SW 1271 (cell line): ENCODE results near the gene DMRTC1B.
"Not testable (repeated sequence)": the region's sequence is repeated elsewhere in the genome, so short reads cannot be mapped to it uniquely, and the experiment has no call there.

Source experiments
- DNase-seq, 2 experiments: peaks; one replicate each; lab custom pipeline; 2025; lab: John Stamatoyannopoulos, UW

DMRTC1B gene, protein sequence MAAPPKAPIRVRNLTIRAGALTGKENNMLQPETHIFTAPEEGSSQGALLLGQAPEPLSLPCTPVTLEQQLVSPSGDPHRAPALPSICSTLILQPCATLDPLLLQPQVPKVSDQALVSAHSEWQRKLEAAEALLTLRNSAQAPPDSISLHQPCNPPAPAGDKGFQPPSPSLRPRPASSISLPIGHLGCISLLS

DNA sequence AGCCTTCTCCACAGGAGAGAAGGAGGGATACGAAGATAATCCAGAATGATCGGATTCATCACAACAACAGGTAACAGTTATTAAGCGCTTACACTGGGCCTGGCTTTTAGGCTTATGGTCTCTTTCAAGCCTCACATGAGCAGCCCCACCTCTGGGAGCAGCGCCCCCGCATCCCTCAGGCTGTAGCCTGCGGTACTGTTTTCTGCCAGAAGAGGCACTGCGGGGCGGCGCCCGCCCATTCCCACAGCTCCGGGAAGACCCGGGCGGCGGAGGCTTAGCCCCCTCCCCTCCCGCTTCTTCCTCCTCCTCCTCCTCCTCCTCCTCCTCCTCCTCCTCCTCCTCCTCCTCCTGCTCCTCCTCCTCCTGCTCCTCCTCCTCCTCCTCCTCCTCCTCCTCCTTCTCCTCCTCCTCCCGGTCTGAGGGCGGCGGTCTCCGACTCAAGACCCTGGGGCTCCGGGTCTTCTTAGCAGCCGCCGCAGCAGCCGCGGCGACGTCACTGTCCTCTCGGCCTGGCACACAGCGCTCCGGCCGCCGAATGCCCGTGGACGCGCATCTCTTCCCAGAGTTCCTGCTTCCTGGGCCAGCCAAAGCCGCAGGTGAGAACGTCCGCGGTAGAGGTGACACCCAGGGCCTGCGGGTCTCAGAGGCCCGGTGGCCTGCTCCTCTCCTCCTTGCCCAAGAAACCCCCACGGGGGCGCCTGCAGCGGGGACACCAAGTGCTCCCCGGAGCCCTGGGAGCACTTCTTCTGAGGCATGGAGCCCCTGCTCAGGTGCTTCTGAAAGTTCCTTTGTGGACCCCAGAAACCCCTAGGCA is at the start of gene DMRTC1B:
Gene DMRTC1B, plus strand, starts transcription at position 238 of the 814 bp plus-strand sequence. CDS start 68,246 bp downstream, outside the sequence.
- DNase-seq: not testable (repeated sequence)

DNA sequence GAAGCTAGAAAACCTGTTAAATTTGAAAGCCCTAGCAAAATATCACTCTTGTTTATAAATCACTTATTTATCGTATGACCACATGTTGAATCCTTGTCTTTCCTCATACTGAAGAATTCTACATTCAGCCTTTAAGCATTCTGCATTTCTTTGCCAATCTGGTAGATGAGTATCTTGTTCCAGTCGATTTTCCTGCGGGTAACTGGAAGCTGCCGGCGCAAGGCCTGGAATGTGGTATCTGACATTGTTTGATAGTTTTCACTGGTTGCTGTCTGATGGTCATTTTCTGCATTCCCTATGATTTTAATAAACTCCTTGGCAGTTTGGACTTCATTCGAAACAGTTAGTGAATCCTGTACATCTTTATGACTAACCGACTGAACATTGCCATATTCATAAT is 48.8 kb upstream of the DMRTC1B start:
- no peak for DNase-seq

DNA sequence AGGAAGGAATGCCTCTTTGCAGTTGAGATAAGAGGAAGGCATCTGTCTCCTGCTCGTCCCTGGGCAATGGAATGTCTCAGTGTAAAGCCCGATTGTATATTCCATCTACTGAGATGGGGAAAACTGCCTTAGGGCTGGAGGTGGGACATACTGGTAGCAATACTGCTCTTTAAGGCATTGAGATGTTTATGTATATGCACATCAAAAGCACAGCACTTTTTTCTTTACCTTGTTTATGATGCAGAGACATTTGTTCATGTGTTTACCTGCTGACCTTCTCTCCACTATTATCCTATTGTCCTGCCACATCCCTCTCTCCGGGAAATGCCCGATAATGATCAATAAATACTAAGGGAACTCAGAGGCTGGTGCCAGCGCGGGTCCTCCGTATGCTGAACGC is 43.1 kb upstream of the DMRTC1B start:
- DNase-seq: not testable (repeated sequence)

DNA sequence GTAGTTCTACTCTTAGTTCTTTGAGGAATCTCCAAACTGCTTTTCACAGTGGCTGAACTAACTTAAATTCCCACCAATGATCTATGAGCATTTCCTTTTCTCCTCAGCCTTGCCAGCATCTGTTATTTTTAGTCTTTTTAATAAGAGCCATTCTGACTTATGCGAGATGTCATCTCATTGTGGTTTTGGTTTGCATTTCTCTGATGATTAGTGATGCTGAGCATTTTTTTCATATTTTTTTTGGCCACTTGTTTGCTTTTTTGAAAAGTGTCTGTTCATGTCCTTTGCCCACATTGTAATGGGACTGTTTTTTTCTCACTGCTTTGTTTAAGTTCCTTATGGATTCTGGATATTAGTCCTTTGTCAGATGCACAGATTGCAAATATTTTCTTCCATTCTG is 41.1 kb upstream of the DMRTC1B start:
- DNase-seq: no peak

- DNase-seq: not testable (repeated sequence)
Measured at GRCh38 chrX:72745546-72745945, 31.1 kb upstream of the DMRTC1B start.

- DNase-seq: not testable (repeated sequence)
Measured at GRCh38 chrX:72748545-72748944, 28.1 kb upstream of the DMRTC1B start.

- not testable (repeated sequence) for DNase-seq
Measured at GRCh38 chrX:72760454-72760853, 16.2 kb upstream of the DMRTC1B start.

DNA sequence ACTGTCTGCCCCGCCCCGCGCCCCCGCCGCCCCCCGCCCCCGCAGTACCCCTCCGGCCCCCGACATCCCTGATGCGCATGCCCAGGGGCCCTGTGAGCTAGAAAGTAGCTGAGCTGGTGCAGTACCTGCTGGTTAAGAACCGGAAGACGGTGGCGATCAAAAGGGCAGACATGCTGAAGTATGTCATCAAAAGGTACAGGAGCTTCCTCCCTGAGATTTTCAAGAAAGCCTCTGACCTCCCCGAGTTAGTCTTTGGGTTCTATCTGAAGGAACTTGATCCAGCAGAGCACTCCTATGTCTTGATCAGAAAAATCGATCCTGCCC is 739 bp downstream of the DMRTC1B start:
- DNase-seq: not testable (repeated sequence)

DNA sequence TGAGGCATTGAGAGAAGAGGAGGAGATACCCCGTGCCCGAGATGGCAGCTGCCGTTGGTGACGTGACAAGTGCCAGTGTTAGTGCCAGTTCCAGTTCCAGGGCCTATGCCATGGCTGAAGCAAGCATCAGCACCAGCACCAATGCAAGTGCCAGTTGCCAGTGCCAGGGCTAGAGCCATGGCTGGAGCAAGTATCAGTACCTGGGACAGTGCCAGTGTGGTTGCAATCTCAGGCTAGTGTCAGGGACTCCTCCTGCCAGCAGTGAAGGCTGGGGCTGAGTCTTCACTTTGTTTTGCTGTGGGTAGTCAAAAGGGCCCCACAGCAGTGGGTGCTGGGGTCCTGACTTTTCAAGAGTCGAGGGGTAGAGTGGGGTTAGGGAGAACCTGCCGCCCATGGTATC is 1.5 kb downstream of the DMRTC1B start:
- not testable (repeated sequence) for DNase-seq

GRCh38 chrX:72782560-72782959 is 5.9 kb downstream of the DMRTC1B start, which contains the start of gene FAM236B:
Gene FAM236B, minus strand, starts transcription at chrX:72782660. Its CDS starts 100 bp downstream, at chrX:72782560.
- DNase-seq: not testable (repeated sequence)

DNA sequence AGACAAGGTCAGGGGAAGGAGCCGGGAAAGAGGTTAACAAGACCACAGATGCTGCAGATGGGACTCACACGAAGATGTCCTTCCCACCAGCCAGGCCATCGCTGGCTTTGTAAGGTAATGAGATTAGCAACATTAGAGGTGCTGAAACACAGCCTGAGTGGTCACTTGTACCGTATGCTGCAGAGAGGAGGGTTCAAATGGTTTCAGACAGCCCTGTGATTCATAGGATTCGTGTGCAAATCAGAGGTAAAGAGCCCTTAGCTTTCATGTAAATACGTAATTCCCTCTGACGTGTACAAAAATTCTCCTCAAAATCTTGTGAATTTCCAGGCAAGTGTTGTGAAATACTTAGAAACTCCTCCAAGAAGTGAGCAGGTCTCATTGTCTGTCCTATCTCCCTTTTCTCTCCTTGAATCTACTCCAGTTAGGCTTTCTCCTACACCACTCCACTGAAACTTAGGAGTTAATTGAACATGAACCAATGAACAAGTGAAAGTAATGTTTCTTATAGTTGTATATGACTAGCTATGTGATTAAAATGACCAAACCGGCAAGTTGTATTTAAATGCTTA is 6.8 kb downstream of the DMRTC1B start:
- not testable (repeated sequence) for DNase-seq

DNA sequence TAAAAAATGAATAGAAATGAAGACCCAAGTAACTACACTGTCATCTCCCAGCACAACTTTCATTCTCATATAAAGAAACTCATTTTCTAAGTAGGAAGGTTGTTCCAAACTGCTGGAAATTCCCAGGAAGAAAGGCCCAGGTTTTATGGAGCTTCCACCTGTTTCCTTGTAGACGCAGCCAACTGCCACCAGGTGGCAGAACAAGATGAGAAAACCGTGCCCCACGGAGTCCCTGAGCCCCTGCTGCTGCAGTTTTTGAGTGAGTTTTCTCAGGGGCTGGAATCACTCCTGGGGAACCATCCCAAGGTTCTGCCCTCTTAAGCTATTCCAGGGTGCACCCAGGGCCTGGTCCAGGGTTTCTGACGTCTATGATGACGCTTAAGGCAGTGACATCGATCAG is 7.3 kb downstream of the DMRTC1B start:
- not testable (repeated sequence) for DNase-seq

- not testable (repeated sequence) for DNase-seq
Measured at GRCh38 chrX:72788142-72788541, 11.5 kb downstream of the DMRTC1B start.

DNA sequence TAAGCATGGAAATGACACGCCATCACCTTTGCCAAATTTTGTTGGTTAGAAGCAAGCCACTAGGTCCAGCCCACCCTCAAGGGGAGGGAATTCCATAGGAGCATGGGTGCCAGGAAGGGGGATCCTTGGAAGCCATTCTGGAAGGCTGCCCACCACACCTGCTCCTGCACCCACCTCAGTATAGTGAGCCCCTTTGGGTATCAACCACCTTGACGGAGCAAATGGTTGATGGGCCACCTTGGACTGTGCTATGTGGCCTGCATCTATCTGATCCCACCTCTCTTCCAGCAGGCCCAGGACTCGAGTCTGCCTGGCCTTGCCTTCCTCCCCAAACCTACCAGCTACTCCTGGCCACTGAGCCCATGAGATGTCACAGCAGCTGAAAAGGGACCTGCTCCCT is 13.7 kb downstream of the DMRTC1B start:
- DNase-seq: not testable (repeated sequence)

DNA sequence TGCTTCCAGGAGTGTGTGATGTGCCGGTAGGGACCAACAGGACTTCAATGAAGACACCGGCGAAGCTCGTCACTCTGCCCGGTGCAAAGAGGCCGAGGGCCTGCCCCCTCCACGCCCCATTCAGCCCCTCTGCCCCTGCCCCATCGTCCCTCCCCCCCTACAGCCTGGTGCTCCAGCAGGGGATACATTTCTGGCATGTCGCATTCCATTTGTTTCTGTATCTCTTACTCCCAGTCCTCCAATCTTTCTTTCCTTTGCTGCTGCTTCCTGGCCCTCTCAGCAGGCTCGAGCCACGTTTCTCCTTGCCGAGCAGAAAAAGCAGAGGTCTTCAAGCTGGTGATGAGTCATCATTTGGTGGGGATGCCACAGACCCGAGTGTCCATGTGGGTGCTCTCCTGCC is 31.4 kb downstream of the DMRTC1B start, which contains the start of gene FAM236D:
Gene FAM236D, minus strand, starts transcription at position 101 of the 400 bp plus-strand sequence. Its CDS starts 100 bp downstream, at position 1.
- not testable (repeated sequence) for DNase-seq

- not testable (repeated sequence) for DNase-seq
Measured at GRCh38 chrX:72830701-72831100, 54.0 kb downstream of the DMRTC1B start.

DNA sequence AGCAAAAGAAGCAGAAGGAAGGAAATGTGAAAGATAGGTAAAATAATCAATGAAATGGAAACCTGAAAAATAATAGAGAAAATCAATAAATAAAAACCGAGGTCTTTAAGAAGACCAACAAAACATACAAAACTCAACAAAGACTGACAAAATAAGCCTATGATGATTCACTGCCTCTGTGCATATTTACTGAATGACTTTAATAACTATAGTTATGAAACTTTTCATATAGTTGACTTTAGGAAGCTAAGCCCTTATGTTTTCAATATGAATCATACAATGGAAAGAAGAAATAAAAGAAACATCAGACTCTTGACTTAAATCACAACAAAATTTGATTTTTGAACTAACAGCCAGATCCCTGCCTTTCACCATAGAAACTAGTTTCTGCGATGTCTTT is 60.8 kb downstream of the DMRTC1B start:
- not testable (repeated sequence) for DNase-seq

DNA sequence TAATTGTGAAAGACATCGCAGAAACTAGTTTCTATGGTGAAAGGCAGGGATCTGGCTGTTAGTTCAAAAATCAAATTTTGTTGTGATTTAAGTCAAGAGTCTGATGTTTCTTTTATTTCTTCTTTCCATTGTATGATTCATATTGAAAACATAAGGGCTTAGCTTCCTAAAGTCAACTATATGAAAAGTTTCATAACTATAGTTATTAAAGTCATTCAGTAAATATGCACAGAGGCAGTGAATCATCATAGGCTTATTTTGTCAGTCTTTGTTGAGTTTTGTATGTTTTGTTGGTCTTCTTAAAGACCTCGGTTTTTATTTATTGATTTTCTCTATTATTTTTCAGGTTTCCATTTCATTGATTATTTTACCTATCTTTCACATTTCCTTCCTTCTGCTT is 106.2 kb downstream of the DMRTC1B start:
- DNase-seq: not testable (repeated sequence)

- not testable (repeated sequence) for DNase-seq
Measured at GRCh38 chrX:72889740-72890139, 113.0 kb downstream of the DMRTC1B start.
